HAP-1 (cell line): ENCODE data around the gene ZFYVE27.

Experiments
- DNase-seq, 2 experiments: peaks; one replicate each; pipeline ENCODE4 v3.0.0-alpha.2; 2016 to 2020; ENCODE audit warnings: low spot score in 2 of 2
- H3K27me3 ChIP-seq: fragments of 250-450 bp; sonication (Bioruptor Pico); 2 replicates; pipeline ENCODE4 v1.5.1; 2020; ENCODE audit warnings: low read depth, mild to moderate bottlenecking, moderate library complexity
- H3K36me3 ChIP-seq: fragments of 250-450 bp; sonication (Bioruptor Pico); replicated peaks from 2 replicates; pipeline ENCODE4 v1.5.1; 2020; ENCODE audit warnings: mild to moderate bottlenecking
- H3K4me1 ChIP-seq: fragments of 250-450 bp; sonication (Bioruptor Pico); 2 replicates; pipeline ENCODE4 v1.5.1; 2020; ENCODE audit warnings: mild to moderate bottlenecking
- H3K4me3 ChIP-seq: fragments of 250-450 bp; sonication (Bioruptor Pico); 2 replicates; pipeline ENCODE4 v1.5.1; 2020; ENCODE audit warnings: mild to moderate bottlenecking, moderate library complexity
- H3K9me3 ChIP-seq: fragments of 250-450 bp; sonication (Bioruptor Pico); 2 replicates; pipeline ENCODE4 v1.5.1; 2020; ENCODE audit warnings: mild to moderate bottlenecking, moderate library complexity
- in situ Hi-C: fragments of 300-500 bp; cut with MboI; formaldehyde crosslinking; loops from 3 replicates; pipeline ENCODE4 v1.14.3; 2020; ENCODE audit warnings: low sequenced_read_pairs, inconsistent platforms, mixed read lengths

ZFYVE27 gene

GRCh38 chr10:97778452-97779302, 41.7 kb downstream of the ZFYVE27 start:
- H3K4me3 ChIP-seq = no peak overlapping the region
- peaks cover 11% of the 10 kb centered on the region for H3K27me3 ChIP-seq
- H3K36me3 ChIP-seq = no peaks in the 10 kb centered on the region
- in situ Hi-C loops = loop anchor here (25.0 kb wide), 1 partner anchor 259 kb away; the partner anchor contains the start of gene CRTAC1
- no peak for DNase-seq
- H3K9me3 ChIP-seq = no peaks in the 10 kb centered on the region
- H3K4me1 ChIP-seq = no peaks in the 10 kb centered on the region

GRCh38 chr10:97779492-97779891, 42.6 kb downstream of the ZFYVE27 start:
- no peak for DNase-seq
- no peaks in the 10 kb centered on the region for H3K36me3 ChIP-seq
- H3K4me1 ChIP-seq = no peaks in the 10 kb centered on the region
- H3K27me3 ChIP-seq = peaks cover 9% of the 10 kb centered on the region
- in situ Hi-C loops = loop anchor here (25.0 kb wide), 1 partner anchor 258 kb away; the partner anchor contains the start of gene CRTAC1
- H3K4me3 ChIP-seq = no peak overlapping the region
- no peaks in the 10 kb centered on the region for H3K9me3 ChIP-seq

GRCh38 chr10:97779975-97780374, 43.0 kb downstream of the ZFYVE27 start:
- in situ Hi-C loops = loop anchor here (25.0 kb wide), 1 partner anchor 257 kb away; the partner anchor contains the start of gene CRTAC1
- H3K4me3 ChIP-seq = no peak overlapping the region
- peaks cover 9% of the 10 kb centered on the region for H3K27me3 ChIP-seq
- H3K9me3 ChIP-seq = no peaks in the 10 kb centered on the region
- H3K4me1 ChIP-seq = no peaks in the 10 kb centered on the region
- no peaks in the 10 kb centered on the region for H3K36me3 ChIP-seq
- no peak for DNase-seq

- DNase-seq = no peak
- H3K4me3 ChIP-seq = no peak overlapping the region
- in situ Hi-C loops = loop anchor here (25.0 kb wide), 1 partner anchor 256 kb away; the partner anchor contains the start of gene CRTAC1
Measured at GRCh38 chr10:97780841-97781617, 44.1 kb downstream of the ZFYVE27 start.

GRCh38 chr10:97781618-97782331, 44.8 kb downstream of the ZFYVE27 start:
- H3K9me3 ChIP-seq = no peaks in the 10 kb centered on the region
- in situ Hi-C loops = loop anchor here (25.0 kb wide), 1 partner anchor 256 kb away; the partner anchor contains the start of gene CRTAC1
- H3K27me3 ChIP-seq = peaks cover 15% of the 10 kb centered on the region
- H3K4me1 ChIP-seq = no peaks in the 10 kb centered on the region
- no peak for DNase-seq
- no peaks in the 10 kb centered on the region for H3K36me3 ChIP-seq
- H3K4me3 ChIP-seq = no peak overlapping the region

More at GRCh38 chr10:97780841-97781617, 44.1 kb downstream of the ZFYVE27 start:
- Histone ChIP-seq H3K9me3 (no peaks in the 10 kb centered on the region), H3K4me1 (no peaks in the 10 kb centered on the region), H3K27me3 (peaks cover 9% of the 10 kb centered on the region), H3K36me3 (no peaks in the 10 kb centered on the region)

- H3K4me1 ChIP-seq = no peaks in the 10 kb centered on the region
- H3K9me3 ChIP-seq = no peaks in the 10 kb centered on the region
- DNase-seq = no peak
- H3K4me3 ChIP-seq = no peak overlapping the region
- no peaks in the 10 kb centered on the region for H3K36me3 ChIP-seq
- H3K27me3 ChIP-seq = peaks cover 13% of the 10 kb centered on the region; the same call in 1 of the 2 replicates
- in situ Hi-C loops = loop anchor here (25.0 kb wide), 1 partner anchor 255 kb away; the partner anchor contains the start of gene CRTAC1
Measured at GRCh38 chr10:97782455-97783228, 45.7 kb downstream of the ZFYVE27 start.

GRCh38 chr10:97784200-97784810, 47.4 kb downstream of the ZFYVE27 start:
- no peak for DNase-seq
- Histone ChIP-seq H3K27me3 (peaks cover 21% of the 10 kb centered on the region), H3K4me3 (no peak overlapping the region), H3K36me3 (no peaks in the 10 kb centered on the region), H3K4me1 (no peaks in the 10 kb centered on the region), H3K9me3 (no peaks in the 10 kb centered on the region)
- in situ Hi-C loops = loop anchor here (25.0 kb wide), 1 partner anchor 253 kb away; the partner anchor contains the start of gene CRTAC1

GRCh38 chr10:97785231-97785630, 48.3 kb downstream of the ZFYVE27 start:
- in situ Hi-C loops = loop anchor here (25.0 kb wide), 1 partner anchor 252 kb away; the partner anchor contains the start of gene CRTAC1
- Histone ChIP-seq H3K27me3 (peaks cover 18% of the 10 kb centered on the region), H3K9me3 (no peaks in the 10 kb centered on the region)

GRCh38 chr10:97785731-97786130, 48.8 kb downstream of the ZFYVE27 start:
- in situ Hi-C loops = loop anchor here (25.0 kb wide), 1 partner anchor 252 kb away; the partner anchor contains the start of gene CRTAC1
- Histone ChIP-seq H3K4me1 (no peaks in the 10 kb centered on the region), H3K36me3 (no peaks in the 10 kb centered on the region), H3K27me3 (peaks cover 18% of the 10 kb centered on the region), H3K9me3 (no peaks in the 10 kb centered on the region), H3K4me3 (no peak overlapping the region)
- no peak for DNase-seq

More at GRCh38 chr10:97785231-97785630, 48.3 kb downstream of the ZFYVE27 start:
- Histone ChIP-seq H3K4me1 (no peaks in the 10 kb centered on the region), H3K36me3 (no peaks in the 10 kb centered on the region), H3K4me3 (no peak overlapping the region)
- DNase-seq = no peak

GRCh38 chr10:97788552-97789442, 51.9 kb downstream of the ZFYVE27 start:
- in situ Hi-C loops = loop anchor here (25.0 kb wide), 1 partner anchor 249 kb away; the partner anchor contains the start of gene CRTAC1
- H3K4me1 ChIP-seq = no peaks in the 10 kb centered on the region
- DNase-seq = no peak

GRCh38 chr10:97789770-97790397, 53.0 kb downstream of the ZFYVE27 start:
- Histone ChIP-seq H3K9me3 (no peaks in the 10 kb centered on the region), H3K4me1 (no peaks in the 10 kb centered on the region), H3K27me3 (peaks cover 15% of the 10 kb centered on the region), H3K4me3 (no peak overlapping the region), H3K36me3 (no peaks in the 10 kb centered on the region)
- in situ Hi-C loops = loop anchor here (5.0 to 25.0 kb wide), 2 partner anchors 77 to 247 kb away; partner anchors contain the start of gene CRTAC1
- DNase-seq = no peak

More at GRCh38 chr10:97788552-97789442, 51.9 kb downstream of the ZFYVE27 start:
- Histone ChIP-seq H3K27me3 (peaks cover 15% of the 10 kb centered on the region), H3K36me3 (no peaks in the 10 kb centered on the region), H3K4me3 (no peak overlapping the region), H3K9me3 (no peaks in the 10 kb centered on the region)
